CD4-positive, alpha-beta T cell treated with Interleukin-15 for 1 hour (primary cell): ENCODE results near the gene EML3.
"Not testable (repeated sequence)": the region's sequence is repeated elsewhere in the genome, so short reads cannot be mapped to it uniquely, and the experiment has no call there.

Experiments used
- DNase-seq: peaks from one replicate; pipeline ENCODE4 v3.0.0-alpha.2; 2020

EML3 gene

GRCh38 chr11:62612366-62613290 is at the start of gene EML3, which contains the start of gene ROM1:
Gene EML3, minus strand, starts transcription at chr11:62612775. Its CDS starts 318 bp downstream, at chr11:62612457.
Gene ROM1, plus strand, starts transcription at chr11:62613257. Its CDS starts 25 bp downstream, at chr11:62613282.
- DNase-seq: peak; percentile 91

DNA sequence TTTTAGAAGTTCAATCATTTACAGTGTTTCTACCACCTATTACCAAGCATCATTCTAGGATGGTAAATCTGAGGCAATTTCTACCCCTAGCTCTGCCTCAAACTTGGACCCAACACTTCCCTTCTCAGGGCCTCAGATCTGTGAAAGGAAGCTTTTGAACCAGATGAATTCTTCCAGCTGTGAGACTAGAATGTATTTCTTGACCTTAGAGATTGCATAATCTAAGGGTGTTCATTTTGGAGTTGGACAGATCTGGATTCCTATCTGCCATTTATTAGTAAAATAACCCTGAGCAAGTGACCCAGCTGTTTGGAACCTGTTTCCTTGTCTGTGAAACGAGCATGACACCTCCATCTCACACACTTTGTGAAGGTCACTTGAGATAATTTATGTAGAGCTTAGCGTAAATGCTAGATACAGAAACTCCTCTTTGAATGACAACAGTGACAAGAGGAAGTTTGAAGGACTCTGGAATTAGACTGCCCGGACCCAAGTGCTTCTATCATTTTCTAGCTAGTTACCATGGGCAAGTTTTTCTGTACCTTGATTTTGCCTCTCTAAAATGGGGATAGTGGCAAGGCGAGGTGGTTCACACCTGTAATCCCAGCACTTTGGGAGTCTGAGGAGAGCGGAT is 44.3 kb upstream of the EML3 start:
- DNase-seq: no peak

DNA sequence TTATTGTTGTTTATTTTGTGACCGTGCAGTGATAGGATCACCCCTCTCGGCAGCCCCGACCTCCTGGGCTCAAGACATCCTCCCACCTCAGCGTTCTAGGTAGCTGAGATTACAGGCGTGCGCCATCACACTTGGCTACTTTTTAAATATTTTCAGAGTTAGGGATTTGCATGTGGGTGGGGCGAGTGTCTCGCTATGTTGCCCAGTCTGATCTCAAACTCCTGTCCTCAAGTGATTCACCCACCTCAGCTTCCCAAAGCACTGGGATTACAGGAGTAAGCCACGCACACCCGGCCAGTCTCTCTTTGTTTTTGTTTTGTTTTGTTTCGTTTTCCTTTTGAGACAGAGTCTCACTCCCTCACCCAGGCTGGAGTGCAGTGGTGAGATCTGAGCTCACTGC is 41.7 kb upstream of the EML3 start:
- DNase-seq: no peak

DNA sequence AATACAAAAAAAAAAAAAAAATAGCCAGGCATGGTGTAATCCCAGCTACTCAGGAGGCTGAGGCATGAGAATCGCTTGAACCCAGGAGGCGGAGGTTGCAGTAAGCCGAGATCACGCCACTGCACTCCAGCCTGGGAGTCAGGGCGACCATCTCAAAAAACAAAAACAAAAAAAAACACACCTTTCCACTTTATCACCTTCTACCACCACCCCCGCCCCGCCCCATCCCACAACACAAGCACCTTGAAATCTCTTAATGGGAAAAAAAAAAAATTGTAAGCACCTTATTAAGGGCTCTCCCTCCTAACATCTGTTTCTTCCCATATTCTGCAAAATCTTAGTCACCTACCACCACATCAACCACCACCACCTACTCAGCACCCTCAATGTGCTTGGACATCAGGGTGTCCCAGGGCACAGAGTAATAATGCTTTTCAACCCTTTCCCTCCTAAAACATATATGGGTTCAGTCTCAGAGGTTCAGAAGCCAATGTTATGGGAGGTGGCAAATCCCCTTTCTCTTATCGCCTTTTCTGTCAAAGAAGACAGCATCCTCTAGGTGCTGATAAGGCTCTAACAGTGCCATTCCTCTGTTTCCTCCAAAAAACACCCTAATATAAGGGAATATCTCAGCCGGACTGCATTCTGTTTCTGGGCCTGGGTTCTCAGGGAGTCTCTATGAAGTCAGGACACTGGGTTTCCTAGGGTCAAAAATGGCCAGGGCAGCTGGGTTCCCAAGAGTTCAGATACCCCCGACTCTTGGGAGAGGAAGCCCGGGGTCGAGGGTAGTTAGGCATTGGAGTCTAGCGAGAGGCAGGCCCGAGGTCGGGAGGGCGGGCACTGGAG is 39.8 kb upstream of the EML3 start:
- DNase-seq: peak; percentile 22

- DNase-seq: not testable (repeated sequence)
Observed at GRCh38 chr11:62650283-62650682, 37.7 kb upstream of the EML3 start.

DNA sequence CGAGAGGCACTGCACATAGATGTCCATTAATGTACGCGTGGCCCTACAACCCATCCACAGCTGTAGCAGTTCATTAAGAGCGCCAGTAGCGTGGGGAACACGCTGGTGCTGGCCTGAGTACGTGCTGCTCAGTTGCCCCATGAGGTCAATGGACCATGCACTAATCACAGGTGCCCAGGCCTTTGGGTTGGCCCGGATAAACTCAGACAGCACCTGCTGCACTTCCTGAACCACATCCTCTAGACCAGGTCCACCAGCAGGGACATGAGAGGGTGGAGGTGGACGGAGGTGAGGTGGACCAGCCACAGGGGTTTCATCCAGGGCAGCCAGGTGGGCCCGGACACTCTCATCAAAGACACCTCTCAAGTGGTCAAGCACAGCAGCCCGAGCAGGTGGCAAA is 36.9 kb upstream of the EML3 start:
- DNase-seq: no peak

GRCh38 chr11:62648967-62649364 is 36.4 kb upstream of the EML3 start:
- DNase-seq: no peak

- DNase-seq: no peak
Observed at GRCh38 chr11:62648185-62648966, 35.8 kb upstream of the EML3 start.

DNA sequence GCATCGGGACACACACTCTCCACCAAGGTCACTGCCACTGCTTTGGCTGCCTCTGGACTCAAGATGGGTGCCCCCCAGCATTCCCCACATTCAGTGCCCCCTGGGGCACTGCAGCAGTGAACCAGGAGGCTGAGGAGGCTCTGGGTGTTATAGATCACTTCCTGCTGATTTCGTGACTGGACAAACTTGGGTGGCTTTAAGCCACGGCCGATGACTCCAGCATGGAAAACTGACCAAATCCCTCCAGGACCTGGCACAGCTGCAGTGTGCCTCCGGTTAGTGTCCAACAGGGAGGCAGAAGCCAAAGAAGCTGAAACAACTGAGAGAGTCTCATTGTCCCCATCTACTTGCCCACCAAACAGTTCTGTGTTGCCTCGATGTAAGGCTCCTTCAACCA is 35.0 kb upstream of the EML3 start:
- no peak for DNase-seq

- DNase-seq: no peak
Observed at GRCh38 chr11:62646825-62647608, 34.4 kb upstream of the EML3 start.

DNA sequence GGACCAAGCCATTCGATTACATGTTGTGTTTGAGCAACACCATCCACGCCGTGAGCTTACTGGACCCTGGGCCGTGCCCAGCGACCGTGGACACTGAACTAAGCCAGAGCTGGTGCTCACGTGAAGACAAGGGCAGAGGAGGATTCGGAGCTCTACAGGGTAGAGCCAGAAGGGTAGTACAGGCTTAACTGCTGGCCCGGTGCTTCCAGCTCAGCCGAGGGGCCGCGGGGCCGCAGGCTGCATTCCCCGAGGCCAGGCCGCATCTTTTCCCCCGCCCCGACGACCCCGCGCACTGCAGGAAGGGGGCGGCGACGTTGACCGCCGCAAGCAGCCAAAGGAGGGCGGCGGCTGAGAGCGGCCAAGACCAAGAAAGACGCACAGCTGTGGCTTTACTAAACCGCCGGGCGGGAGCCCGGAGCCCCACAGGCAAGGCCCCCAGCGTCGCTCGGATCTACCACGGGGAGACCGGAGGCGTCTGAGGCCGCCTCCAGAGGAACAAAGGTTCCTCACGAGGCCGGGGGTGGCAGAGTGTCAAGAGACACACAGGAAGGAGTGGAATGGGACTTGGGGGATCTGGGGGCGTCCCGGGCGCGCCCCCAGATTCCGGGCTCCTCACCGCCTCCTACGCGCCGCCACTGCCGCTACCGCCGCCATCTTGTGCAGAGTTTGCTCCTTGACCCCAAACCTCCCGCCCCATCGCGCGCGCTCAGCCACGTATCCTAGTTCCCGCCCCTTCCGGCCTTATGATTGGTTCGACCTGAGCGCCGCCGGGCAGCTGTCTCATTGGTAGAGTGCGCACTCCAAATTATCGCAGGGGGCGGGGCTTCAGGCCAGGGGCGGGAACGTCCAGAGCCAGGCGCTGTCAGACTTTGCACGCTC is 33.6 kb upstream of the EML3 start, which contains the start of gene GANAB:
GANAB (minus strand) TSS at position 668 of the 879 bp plus-strand sequence; CDS start at position 654, 14 bp downstream.
- peak; percentile 98 for DNase-seq

DNA sequence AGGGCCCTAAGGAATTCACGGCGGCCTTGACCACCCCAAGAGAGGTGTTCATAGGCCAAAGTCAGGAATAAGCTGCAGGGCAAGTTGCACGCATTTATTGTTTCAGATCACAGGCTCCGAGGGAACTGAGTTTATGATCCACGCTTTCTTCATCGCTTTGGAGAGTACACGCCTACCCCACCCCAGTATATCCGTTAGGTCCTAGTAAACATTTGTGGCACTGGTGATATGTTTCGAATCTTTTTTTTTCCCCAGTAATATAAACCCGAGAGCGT is 33.0 kb upstream of the EML3 start:
- no peak for DNase-seq

DNA sequence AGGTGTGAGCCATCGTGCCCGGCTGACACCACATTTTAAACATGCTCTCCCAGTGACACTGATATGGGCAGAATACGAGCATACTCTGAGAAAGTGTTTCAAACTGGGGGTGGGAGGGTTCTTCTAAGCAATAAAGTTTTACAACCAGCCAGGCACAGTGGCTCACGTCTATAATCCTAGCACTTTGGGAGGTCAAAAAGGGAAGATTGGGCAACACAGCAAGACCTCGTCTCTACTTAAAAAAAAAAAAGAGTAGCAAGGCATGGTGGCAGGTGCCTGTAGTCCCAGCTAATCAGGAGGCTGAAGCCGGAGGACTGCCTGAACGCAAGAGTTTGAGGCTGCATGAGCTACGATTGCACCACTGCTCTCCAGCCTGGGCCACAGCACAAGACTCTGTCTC is 31.6 kb upstream of the EML3 start:
- DNase-seq: no peak

DNA sequence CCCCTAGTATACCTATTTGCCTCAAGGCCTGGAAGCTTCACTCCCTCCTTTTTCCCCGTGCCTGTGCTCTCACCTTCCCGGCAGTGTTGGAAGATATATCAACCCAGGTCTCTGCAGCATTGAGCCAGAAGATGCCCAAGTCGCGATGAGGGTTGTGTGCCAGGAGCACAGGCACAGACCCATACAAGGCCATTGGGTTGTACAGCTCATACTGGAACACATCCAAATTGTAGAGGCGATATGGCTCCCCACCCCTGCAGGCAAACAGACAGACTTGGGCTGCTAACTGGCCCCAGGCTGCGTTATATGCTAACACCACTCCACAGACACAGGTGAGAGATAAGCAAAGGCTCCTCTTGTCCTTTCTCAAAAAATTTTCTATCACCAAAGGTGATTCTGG is 19.9 kb upstream of the EML3 start:
- DNase-seq: no peak

GRCh38 chr11:62627713-62628112 is 15.1 kb upstream of the EML3 start:
- DNase-seq: no peak

- no peak for DNase-seq
Observed at GRCh38 chr11:62622476-62623089, 10.0 kb upstream of the EML3 start.

DNA sequence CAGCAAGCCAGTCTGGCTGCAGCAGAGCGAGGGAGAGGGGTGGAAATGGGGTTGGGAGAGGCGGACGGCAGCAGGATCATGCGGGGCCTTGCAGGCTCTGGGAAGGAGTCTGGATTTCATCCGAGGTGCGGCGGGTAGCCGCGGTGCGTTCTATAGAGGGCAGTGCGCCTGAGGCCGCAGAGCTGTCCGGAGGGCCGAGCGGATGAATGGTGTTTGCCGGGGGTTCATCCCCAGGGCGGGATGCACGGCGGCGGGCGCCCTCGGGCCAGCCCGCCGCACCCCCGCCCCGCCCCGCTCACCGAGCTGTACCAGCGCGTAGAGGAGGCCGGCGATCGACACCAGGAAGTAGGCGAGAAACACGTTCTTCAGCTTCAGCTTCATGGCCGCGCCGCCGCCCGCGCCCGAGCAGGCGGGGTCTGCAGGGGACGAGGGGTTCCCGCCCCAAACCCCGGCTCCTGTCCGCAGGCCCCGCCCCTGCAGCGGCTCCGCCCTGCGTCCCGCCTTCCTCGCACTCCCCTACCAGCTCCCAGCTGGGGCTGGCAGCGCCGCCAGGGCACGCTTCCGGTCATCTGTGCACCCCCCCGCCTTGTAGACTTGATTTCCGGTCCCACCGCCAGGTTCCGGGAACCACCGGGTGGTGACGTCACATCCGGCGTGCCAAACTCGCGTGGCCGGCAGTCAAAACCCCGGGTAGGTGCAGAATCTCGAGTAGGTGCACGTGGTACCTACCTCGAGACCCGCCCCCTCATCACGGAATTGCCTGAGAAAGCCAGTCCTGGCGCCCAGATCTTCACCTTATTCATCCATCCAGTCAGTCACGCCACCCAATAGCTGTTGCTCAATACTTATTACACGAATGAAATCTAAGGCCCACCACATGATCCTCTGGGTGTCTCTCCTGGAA is 9.2 kb upstream of the EML3 start, which contains the start of gene B3GAT3:
B3GAT3 (minus strand) TSS at position 420 of the 904 bp plus-strand sequence; CDS start at position 381, 39 bp downstream.
- peak; percentile 99 for DNase-seq

- DNase-seq: no peak
Observed at GRCh38 chr11:62621027-62621566, 8.5 kb upstream of the EML3 start.

DNA sequence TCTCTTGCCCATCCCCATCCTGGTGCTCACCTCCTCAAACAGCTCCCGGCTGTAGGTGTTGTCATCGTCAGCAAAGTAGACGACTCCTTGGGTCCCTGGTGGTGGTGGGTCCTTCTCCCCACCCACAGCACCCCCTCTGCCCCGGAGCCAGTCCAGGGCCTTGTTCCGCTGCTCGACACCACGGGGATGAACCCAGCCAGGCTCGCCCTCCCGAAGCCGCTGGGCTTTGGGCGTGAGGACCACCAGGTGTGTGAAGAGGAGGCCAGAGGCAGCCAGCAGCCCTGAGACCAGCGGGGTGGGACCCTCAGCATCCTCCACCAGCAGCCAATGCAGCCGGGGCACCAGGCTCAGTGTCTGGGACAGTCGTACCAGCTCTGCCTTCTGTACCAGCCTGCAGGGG is 4.4 kb upstream of the EML3 start:
- DNase-seq: not testable (repeated sequence)
